Liver (tissue), 9 donors: Measurements from ENCODE around the gene PDE1C. TPM values are rescaled to one million over a fixed set of nuclear protein-coding genes. Genes with fewer than 3 reads are reported as not detected.

Experiments
- DNase-seq: peaks from one replicate; pipeline ENCODE4 v3.0.0-alpha.2; 2017; ENCODE audit warnings: low spot score
- H3K27ac ChIP-seq, 2 donors: one replicate each; pipeline ENCODE4 v1.7.0; 2013; ENCODE audit warnings: inconsistent platforms in 2 of 2, low read length in 2 of 2, control low read depth in 1 of 2, low read depth in 1 of 2, mild to moderate bottlenecking in 1 of 2
- H3K27me3 ChIP-seq, 4 donors: one replicate each; pipeline versions ENCODE4 v1.6.1 to v1.7.0; 2013; ENCODE audit warnings: low read length in 3 of 4, inconsistent platforms in 1 of 4, mild to moderate bottlenecking in 1 of 4, moderate library complexity in 1 of 4; ENCODE audit not compliant: control insufficient read depth in 4 of 4, insufficient read depth in 4 of 4
- H3K36me3 ChIP-seq, 4 donors: one replicate each; pipeline versions ENCODE4 v1.6.1 to v1.7.0; 2013; ENCODE audit warnings: low read length in 3 of 4, mild to moderate bottlenecking in 3 of 4, low read depth in 1 of 4, moderate library complexity in 1 of 4; ENCODE audit not compliant: control insufficient read depth in 4 of 4, insufficient read depth in 3 of 4
- H3K4me1 ChIP-seq, 4 donors: one replicate each; pipeline versions ENCODE4 v1.6.1 to v1.7.0; 2013; ENCODE audit warnings: low read length in 3 of 4, mild to moderate bottlenecking in 3 of 4, moderate library complexity in 1 of 4; ENCODE audit not compliant: control insufficient read depth in 4 of 4, insufficient read depth in 4 of 4
- H3K4me3 ChIP-seq, 3 donors: one replicate each; pipeline versions ENCODE4 v1.6.1 to v1.7.0; 2013; ENCODE audit warnings: low read length in 3 of 3, control low read depth in 1 of 3, low read depth in 1 of 3, mild to moderate bottlenecking in 1 of 3
- H3K9ac ChIP-seq, 2 donors: one replicate each; pipeline ENCODE4 v1.7.0; 2013; ENCODE audit warnings: low read length in 2 of 2, mild to moderate bottlenecking in 2 of 2, moderate library complexity in 2 of 2, control low read depth in 1 of 2, low read depth in 1 of 2
- H3K9me3 ChIP-seq, 4 donors: one replicate each; pipeline versions ENCODE4 v1.6.1 to v1.7.0; 2013; ENCODE audit warnings: low read length in 3 of 4; ENCODE audit not compliant: control insufficient read depth in 4 of 4
- EGR1 ChIP-seq, 2 donors: IDR thresholded peaks; 2 replicates each; pipeline ENCODE4 v1.6.1; 2016 to 2018; ENCODE audit warnings: antibody characterized with exemption in 2 of 2, low read depth in 2 of 2
- FOXA1 ChIP-seq: IDR thresholded peaks from 2 replicates; pipeline ENCODE4 v1.6.1; 2016; ENCODE audit warnings: antibody characterized with exemption
- GABPA ChIP-seq, 2 donors: IDR thresholded peaks in 1 of 2; conservative IDR thresholded peaks in 1 of 2; 2 replicates each; pipeline ENCODE4 v1.6.1; 2016; ENCODE audit warnings: antibody characterized with exemption in 2 of 2, mild to moderate bottlenecking in 1 of 2, moderate library complexity in 1 of 2
- JUND ChIP-seq, 2 donors: IDR thresholded peaks; 2 replicates each; pipeline ENCODE4 v1.6.1; 2016; ENCODE audit warnings: antibody characterized with exemption in 2 of 2
- NR2F2 ChIP-seq: IDR thresholded peaks from 2 replicates; pipeline ENCODE4 v1.6.1; 2016; ENCODE audit warnings: antibody characterized with exemption
- RAD21 ChIP-seq, 2 donors: IDR thresholded peaks; 2 replicates each; pipeline ENCODE4 v1.6.1; 2016; ENCODE audit warnings: antibody characterized with exemption in 2 of 2, mild to moderate bottlenecking in 2 of 2
- TAF1 ChIP-seq: conservative IDR thresholded peaks from 2 replicates; pipeline ENCODE4 v1.6.1; 2016; ENCODE audit warnings: antibody characterized with exemption, mild to moderate bottlenecking
- YY1 ChIP-seq: IDR thresholded peaks from 2 replicates; pipeline ENCODE4 v1.6.1; 2016; ENCODE audit warnings: antibody characterized with exemption, mild to moderate bottlenecking
- WGBS: extraction: QIAGEN DNeasy Blood & Tissue Kit; methylation state at CpG from one replicate; pipeline ENCODE4 v1.1.7; 2013; 5-methylcytosine and 5-hydroxymethylcytosine counted together
- polyA plus RNA-seq, 2 donors: library from polyadenylated mRNA; stranded (reverse) in 1 of 2; unstranded in 1 of 2; fragments of 200-250 nt in 1 of 2; fragments of >200 nt in 1 of 2; fragmentation: Nextera tagmentation in 1 of 2; extraction: Ambion mirVana in 1 of 2; gene quantifications; one replicate each; pipeline versions ENCODE4 v1.2.1 to v1.2.3, GENCODE V29; 2013 to 2015
- total RNA-seq, 2 donors: library from RNA; depleted of rRNA; stranded (reverse); fragments of >200 nt; gene quantifications; one replicate each; pipeline ENCODE4 v1.2.3, GENCODE V29; 2014
- TF ChIP-seq, protein P1 (sequence below): IDR thresholded peaks from 2 replicates; pipeline ENCODE4 v1.6.1; 2016; ENCODE audit warnings: antibody characterized with exemption
- TF ChIP-seq, protein P2 (sequence below): IDR thresholded peaks from 2 replicates; pipeline ENCODE4 v1.6.1; 2016; ENCODE audit warnings: antibody characterized with exemption, mild to moderate bottlenecking
- TF ChIP-seq, protein P3 (sequence below): fragments of 150-350 bp; IDR thresholded peaks from 2 replicates; pipeline ENCODE4 v1.5.1; 2017; ENCODE audit warnings: improper control_type of control experiment, low read depth, low read length; ENCODE audit not compliant: missing input control
- TF ChIP-seq, protein P4 (sequence below): IDR thresholded peaks from 2 replicates; pipeline ENCODE4 v1.6.1; 2016; ENCODE audit warnings: antibody characterized with exemption
- donor health status: healthy.
- donor health status: healthy.
- donor health status: healthy.
- donor health status: healthy.
- donor health status: healthy.

Gene PDE1C
- total and polyA plus RNA-seq, 4 donors: 0.05 to 0.92 (median 0.47) TPM; not detected in 1

DNA sequence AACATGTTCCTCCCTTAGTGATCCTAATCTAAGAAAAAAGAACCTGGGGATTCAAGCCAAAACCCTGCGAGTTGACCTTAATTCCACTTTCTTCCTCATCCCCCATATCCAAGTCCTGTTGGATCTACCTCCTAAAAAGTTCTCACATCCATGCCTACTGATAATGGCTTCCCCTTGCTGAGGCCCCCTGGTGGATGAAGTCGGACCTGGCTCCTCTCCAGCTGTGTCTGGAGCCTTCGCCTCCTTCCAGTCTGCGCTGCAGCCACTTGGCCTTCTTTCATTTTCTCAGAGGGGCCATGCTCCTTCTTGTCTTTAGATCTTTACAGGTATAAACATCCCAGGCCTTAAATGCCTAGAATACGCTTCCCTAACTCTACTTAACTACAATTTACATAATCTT, 8.1 kb downstream of the PDE1C start:
- peak; percentile 52 for DNase-seq
- no peaks in the 10 kb centered on the region for H3K9me3 ChIP-seq
- H3K4me3 ChIP-seq: no peak overlapping the region
- no peak overlapping the region for H3K9ac ChIP-seq
- no peaks in the 10 kb centered on the region for H3K4me1 ChIP-seq
- TF ChIP-seq, protein P1, sequence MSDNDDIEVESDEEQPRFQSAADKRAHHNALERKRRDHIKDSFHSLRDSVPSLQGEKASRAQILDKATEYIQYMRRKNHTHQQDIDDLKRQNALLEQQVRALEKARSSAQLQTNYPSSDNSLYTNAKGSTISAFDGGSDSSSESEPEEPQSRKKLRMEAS: no peak
- TF ChIP-seq YY1 (no peak), TAF1 (no peak), FOXA1 (no peak), NR2F2 (no peak), GABPA (IDR thresholded peaks at IDR 0.05 in 1 of 2, conservative IDR thresholded peaks at IDR 0.05 in 1 of 2) (no peak), JUND (IDR thresholded peaks at IDR 0.05) (no peak), RAD21 (IDR thresholded peaks at IDR 0.05) (peak; percentile 10 to 25)
- TF ChIP-seq, protein P2, sequence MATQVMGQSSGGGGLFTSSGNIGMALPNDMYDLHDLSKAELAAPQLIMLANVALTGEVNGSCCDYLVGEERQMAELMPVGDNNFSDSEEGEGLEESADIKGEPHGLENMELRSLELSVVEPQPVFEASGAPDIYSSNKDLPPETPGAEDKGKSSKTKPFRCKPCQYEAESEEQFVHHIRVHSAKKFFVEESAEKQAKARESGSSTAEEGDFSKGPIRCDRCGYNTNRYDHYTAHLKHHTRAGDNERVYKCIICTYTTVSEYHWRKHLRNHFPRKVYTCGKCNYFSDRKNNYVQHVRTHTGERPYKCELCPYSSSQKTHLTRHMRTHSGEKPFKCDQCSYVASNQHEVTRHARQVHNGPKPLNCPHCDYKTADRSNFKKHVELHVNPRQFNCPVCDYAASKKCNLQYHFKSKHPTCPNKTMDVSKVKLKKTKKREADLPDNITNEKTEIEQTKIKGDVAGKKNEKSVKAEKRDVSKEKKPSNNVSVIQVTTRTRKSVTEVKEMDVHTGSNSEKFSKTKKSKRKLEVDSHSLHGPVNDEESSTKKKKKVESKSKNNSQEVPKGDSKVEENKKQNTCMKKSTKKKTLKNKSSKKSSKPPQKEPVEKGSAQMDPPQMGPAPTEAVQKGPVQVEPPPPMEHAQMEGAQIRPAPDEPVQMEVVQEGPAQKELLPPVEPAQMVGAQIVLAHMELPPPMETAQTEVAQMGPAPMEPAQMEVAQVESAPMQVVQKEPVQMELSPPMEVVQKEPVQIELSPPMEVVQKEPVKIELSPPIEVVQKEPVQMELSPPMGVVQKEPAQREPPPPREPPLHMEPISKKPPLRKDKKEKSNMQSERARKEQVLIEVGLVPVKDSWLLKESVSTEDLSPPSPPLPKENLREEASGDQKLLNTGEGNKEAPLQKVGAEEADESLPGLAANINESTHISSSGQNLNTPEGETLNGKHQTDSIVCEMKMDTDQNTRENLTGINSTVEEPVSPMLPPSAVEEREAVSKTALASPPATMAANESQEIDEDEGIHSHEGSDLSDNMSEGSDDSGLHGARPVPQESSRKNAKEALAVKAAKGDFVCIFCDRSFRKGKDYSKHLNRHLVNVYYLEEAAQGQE: no peak
- TF ChIP-seq, protein P3, sequence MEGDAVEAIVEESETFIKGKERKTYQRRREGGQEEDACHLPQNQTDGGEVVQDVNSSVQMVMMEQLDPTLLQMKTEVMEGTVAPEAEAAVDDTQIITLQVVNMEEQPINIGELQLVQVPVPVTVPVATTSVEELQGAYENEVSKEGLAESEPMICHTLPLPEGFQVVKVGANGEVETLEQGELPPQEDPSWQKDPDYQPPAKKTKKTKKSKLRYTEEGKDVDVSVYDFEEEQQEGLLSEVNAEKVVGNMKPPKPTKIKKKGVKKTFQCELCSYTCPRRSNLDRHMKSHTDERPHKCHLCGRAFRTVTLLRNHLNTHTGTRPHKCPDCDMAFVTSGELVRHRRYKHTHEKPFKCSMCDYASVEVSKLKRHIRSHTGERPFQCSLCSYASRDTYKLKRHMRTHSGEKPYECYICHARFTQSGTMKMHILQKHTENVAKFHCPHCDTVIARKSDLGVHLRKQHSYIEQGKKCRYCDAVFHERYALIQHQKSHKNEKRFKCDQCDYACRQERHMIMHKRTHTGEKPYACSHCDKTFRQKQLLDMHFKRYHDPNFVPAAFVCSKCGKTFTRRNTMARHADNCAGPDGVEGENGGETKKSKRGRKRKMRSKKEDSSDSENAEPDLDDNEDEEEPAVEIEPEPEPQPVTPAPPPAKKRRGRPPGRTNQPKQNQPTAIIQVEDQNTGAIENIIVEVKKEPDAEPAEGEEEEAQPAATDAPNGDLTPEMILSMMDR: peak; percentile 4
- H3K27me3 ChIP-seq: peaks cover 0 to 3% (median 0%) of the 10 kb centered on the region in 4 donors
- no peaks in the 10 kb centered on the region for H3K36me3 ChIP-seq
- WGBS: 52% methylated on average over 5 of the region's 5 CpGs
- H3K27ac ChIP-seq: no peak overlapping the region

DNA sequence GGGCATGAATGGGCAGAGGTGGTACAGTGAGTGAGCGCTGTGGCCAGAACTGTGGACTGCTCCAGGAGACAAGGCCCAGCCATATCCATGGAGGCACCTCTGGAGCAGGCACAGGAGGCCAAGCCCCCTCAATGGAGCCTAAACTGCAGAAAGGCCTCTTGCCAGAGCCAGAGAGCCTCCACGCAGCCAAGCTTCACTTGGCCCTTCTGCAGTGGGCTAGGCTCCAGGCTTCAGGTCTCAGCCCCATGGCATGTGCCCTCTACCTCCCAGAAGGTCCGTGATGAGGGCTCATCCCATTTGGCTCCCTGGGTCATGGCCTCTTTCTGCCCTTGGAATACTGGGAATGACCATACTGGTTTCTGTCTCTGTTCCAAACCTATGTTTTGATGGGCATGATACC, 8.9 kb downstream of the PDE1C start:
- Histone ChIP-seq H3K9me3 (no peaks in the 10 kb centered on the region), H3K27ac (no peak overlapping the region), H3K27me3 (peaks cover 0 to 3% (median 0%) of the 10 kb centered on the region in 4 donors), H3K36me3 (no peaks in the 10 kb centered on the region), H3K9ac (no peak overlapping the region), H3K4me1 (no peaks in the 10 kb centered on the region), H3K4me3 (no peak overlapping the region)
- no peak for DNase-seq
- whole genome bisulfite sequencing: 87% methylated on average over 3 of the region's 3 CpGs
- TF ChIP-seq EGR1 (IDR thresholded peaks at IDR 0.05; ENCODE audit: low read depth in 2 of 2) (no peak), GABPA (IDR thresholded peaks at IDR 0.05 in 1 of 2, conservative IDR thresholded peaks at IDR 0.05 in 1 of 2) (no peak), JUND (IDR thresholded peaks at IDR 0.05) (no peak), NR2F2 (no peak), YY1 (no peak)
- TF ChIP-seq, protein P4, sequence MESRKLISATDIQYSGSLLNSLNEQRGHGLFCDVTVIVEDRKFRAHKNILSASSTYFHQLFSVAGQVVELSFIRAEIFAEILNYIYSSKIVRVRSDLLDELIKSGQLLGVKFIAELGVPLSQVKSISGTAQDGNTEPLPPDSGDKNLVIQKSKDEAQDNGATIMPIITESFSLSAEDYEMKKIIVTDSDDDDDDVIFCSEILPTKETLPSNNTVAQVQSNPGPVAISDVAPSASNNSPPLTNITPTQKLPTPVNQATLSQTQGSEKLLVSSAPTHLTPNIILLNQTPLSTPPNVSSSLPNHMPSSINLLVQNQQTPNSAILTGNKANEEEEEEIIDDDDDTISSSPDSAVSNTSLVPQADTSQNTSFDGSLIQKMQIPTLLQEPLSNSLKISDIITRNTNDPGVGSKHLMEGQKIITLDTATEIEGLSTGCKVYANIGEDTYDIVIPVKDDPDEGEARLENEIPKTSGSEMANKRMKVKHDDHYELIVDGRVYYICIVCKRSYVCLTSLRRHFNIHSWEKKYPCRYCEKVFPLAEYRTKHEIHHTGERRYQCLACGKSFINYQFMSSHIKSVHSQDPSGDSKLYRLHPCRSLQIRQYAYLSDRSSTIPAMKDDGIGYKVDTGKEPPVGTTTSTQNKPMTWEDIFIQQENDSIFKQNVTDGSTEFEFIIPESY: no peak
- TF ChIP-seq, protein P2: no peak
